CD14-positive monocyte (primary cell): ENCODE results near the gene CDH8. TPM values are rescaled to one million over a fixed set of nuclear protein-coding genes. Genes with fewer than 3 reads are reported as not detected.

Source experiments
- DNase-seq, 3 donors: peaks; one replicate each; pipeline ENCODE4 v3.0.0-alpha.2; 2011 to 2022
- H2AFZ ChIP-seq: 2 replicates; pipeline ENCODE4 v1.6.0; 2012; ENCODE audit warnings: mild to moderate bottlenecking, low read depth, low read length, inconsistent platforms; ENCODE audit not compliant: insufficient read depth, poor library complexity, severe bottlenecking
- H3K27ac ChIP-seq, 2 donors: 1 replicate in 1 of 2; 2 replicates in 1 of 2; pipeline ENCODE4 v1.5.1; 2012 to 2013; ENCODE audit warnings: low read length in 2 of 2, control low read depth in 1 of 2, inconsistent platforms in 1 of 2, low read depth in 1 of 2, mild to moderate bottlenecking in 1 of 2
- H3K27me3 ChIP-seq, 2 donors: one replicate each; pipeline versions ENCODE4 v1.6.0 to v1.6.1; 2011 to 2013; ENCODE audit warnings: low read length in 2 of 2; ENCODE audit not compliant: control insufficient read depth in 2 of 2, insufficient read depth in 2 of 2
- H3K36me3 ChIP-seq, 2 donors: replicated peaks in 1 of 2; 1 replicate in 1 of 2; 2 replicates in 1 of 2; pipeline versions ENCODE4 v1.5.1 to v1.6.1; 2012 to 2013; ENCODE audit warnings: low read length in 2 of 2, control low read depth in 1 of 2, inconsistent platforms in 1 of 2, mild to moderate bottlenecking in 1 of 2; ENCODE audit not compliant: insufficient read depth in 2 of 2, control insufficient read depth in 1 of 2
- H3K4me1 ChIP-seq, 2 donors: 1 replicate in 1 of 2; 2 replicates in 1 of 2; pipeline versions ENCODE4 v1.5.1 to v1.6.1; 2012 to 2013; ENCODE audit warnings: low read length in 2 of 2, control low read depth in 1 of 2, inconsistent platforms in 1 of 2, mild to moderate bottlenecking in 1 of 2, moderate library complexity in 1 of 2; ENCODE audit not compliant: insufficient read depth in 2 of 2, control insufficient read depth in 1 of 2
- H3K4me2 ChIP-seq: replicated peaks from 2 replicates; pipeline ENCODE3; 2012; ENCODE audit warnings: low read length, moderate library complexity, mild to moderate bottlenecking; ENCODE audit not compliant: poor library complexity, severe bottlenecking; ENCODE audit errors: extremely low read depth
- H3K4me3 ChIP-seq, 3 experiments: fragments of 200-600 bp in 1 of 3; sonication (generic) in 1 of 3; replicated peaks in 1 of 3; 1 replicate in 2 of 3; 2 replicates in 1 of 3; pipeline ENCODE4 v1.5.1; 2011 to 2013; ENCODE audit warnings: low read length in 3 of 3, mild to moderate bottlenecking in 3 of 3, control low read depth in 2 of 3, low read depth in 2 of 3, inconsistent platforms in 1 of 3, moderate library complexity in 1 of 3
- H3K79me2 ChIP-seq: 2 replicates; pipeline ENCODE4 v1.6.0; 2012; ENCODE audit warnings: mild to moderate bottlenecking, control low read depth, inconsistent platforms, low read length, moderate library complexity; ENCODE audit not compliant: insufficient read depth
- H3K9ac ChIP-seq: 2 replicates; pipeline ENCODE4 v1.6.0; 2017; ENCODE audit warnings: low read length, mild to moderate bottlenecking; ENCODE audit not compliant: insufficient read depth, poor library complexity, severe bottlenecking
- H3K9me3 ChIP-seq, 2 donors: replicated peaks in 1 of 2; 1 replicate in 1 of 2; 2 replicates in 1 of 2; pipeline versions ENCODE4 v1.5.1 to v1.6.1; 2012 to 2013; ENCODE audit warnings: low read length in 2 of 2, control low read depth in 1 of 2; ENCODE audit not compliant: control insufficient read depth in 1 of 2, insufficient read depth in 1 of 2
- H4K20me1 ChIP-seq: 2 replicates; pipeline ENCODE4 v1.6.0; 2012; ENCODE audit warnings: mild to moderate bottlenecking, low read length, control low read depth, moderate library complexity; ENCODE audit not compliant: insufficient read depth
- H3K27ac Mint-ChIP-seq, 7 donors: one replicate each; pipeline ENCODE4 v1.8.0; 2020; ENCODE audit warnings: mild to moderate bottlenecking in 7 of 7, mixed read lengths in 7 of 7, moderate library complexity in 6 of 7, inconsistent platforms in 2 of 7
- H3K27me3 Mint-ChIP-seq, 3 donors: one replicate each; pipeline ENCODE4 v1.8.0; 2021 to 2022; ENCODE audit warnings: low read depth in 3 of 3, mild to moderate bottlenecking in 3 of 3, mixed read lengths in 3 of 3, moderate library complexity in 3 of 3, inconsistent platforms in 1 of 3
- H3K36me3 Mint-ChIP-seq, 2 donors: one replicate each; pipeline ENCODE4 v1.8.0; 2020; ENCODE audit warnings: mixed read lengths in 2 of 2, inconsistent platforms in 1 of 2, mild to moderate bottlenecking in 1 of 2
- H3K4me1 Mint-ChIP-seq: one replicate; pipeline ENCODE4 v1.8.0; 2020; ENCODE audit warnings: mild to moderate bottlenecking, mixed read lengths
- H3K4me3 Mint-ChIP-seq, 2 donors: one replicate each; pipeline ENCODE4 v1.8.0; 2020; ENCODE audit warnings: mild to moderate bottlenecking in 2 of 2, mixed read lengths in 2 of 2, moderate library complexity in 1 of 2
- H3K9me3 Mint-ChIP-seq, 7 donors: one replicate each; pipeline ENCODE4 v1.8.0; 2020 to 2022; ENCODE audit warnings: mixed read lengths in 7 of 7, mild to moderate bottlenecking in 6 of 7, moderate library complexity in 6 of 7, inconsistent platforms in 2 of 7
- CTCF ChIP-seq: fragments of 200-600 bp; IDR thresholded peaks from one replicate; pipeline ENCODE4 v1.8.0; 2022; ENCODE audit warnings: antibody characterized with exemption, mild to moderate bottlenecking
- WGBS: methylation state at CpG from one replicate; pipeline ENCODE4 v1.1.5; 2013; ENCODE audit warnings: missing lambda C conversion rate; ENCODE audit not compliant: insufficient coverage; 5-methylcytosine and 5-hydroxymethylcytosine counted together
- intact Hi-C, 2 donors: fragments of 100-400 bp; cut with micrococcal nuclease; formaldehyde crosslinking; loops; one replicate each; pipeline versions ENCODE4 v1.15.0 to v1.15.1; 2023
- polyA plus RNA-seq, 3 donors: library from polyadenylated mRNA; depleted of rRNA in 1 of 3; unstranded in 2 of 3; stranded (reverse) in 1 of 3; fragments of 300-500 nt in 2 of 3; fragments of >200 nt in 1 of 3; fragmentation: Illumina TruSeq in 2 of 3; gene quantifications; 1 replicate in 2 of 3; 2 replicates in 1 of 3; pipeline ENCODE4 v1.2.3, GENCODE V29; 2012 to 2021

The CDH8 gene
- polyA plus RNA-seq, 3 donors, result not detected

- H3K36me3 ChIP-seq, result no peaks in the 10 kb centered on the region
- H3K27ac ChIP-seq, result no peak overlapping the region
- H4K20me1 ChIP-seq, result no peaks in the 10 kb centered on the region
- H3K9me3 ChIP-seq, result no peaks in the 10 kb centered on the region
- no peak overlapping the region for H3K4me3 Mint-ChIP-seq
- H3K4me1 ChIP-seq, result no peaks in the 10 kb centered on the region
- peaks cover 0 to 1% (median 0%) of the 10 kb centered on the region in 3 donors for H3K27me3 Mint-ChIP-seq
- H3K4me2 ChIP-seq, result no peak overlapping the region
- H3K4me1 Mint-ChIP-seq, result no peaks in the 10 kb centered on the region
- no peak for DNase-seq
- no peak overlapping the region for H3K4me3 ChIP-seq
- H3K9ac ChIP-seq, result no peak overlapping the region
- H2AFZ ChIP-seq, result no peak overlapping the region
- intact Hi-C loops, result no loop called here
- H3K36me3 Mint-ChIP-seq, result no peaks in the 10 kb centered on the region
- WGBS, result 100% methylated on average over 1 of the region's 8 CpGs
- H3K27ac Mint-ChIP-seq, result no peak overlapping the region
- H3K9me3 Mint-ChIP-seq, result peaks cover 0 to 3% (median 0%) of the 10 kb centered on the region in 7 donors
- H3K27me3 ChIP-seq, result no peaks in the 10 kb centered on the region
- no peaks in the 10 kb centered on the region for H3K79me2 ChIP-seq
- TF ChIP-seq CTCF, result no peak
Measured at GRCh38 chr16:62014319-62014923, 21.8 kb downstream of the CDH8 start.

GRCh38 chr16:62010186-62010585, 26.1 kb downstream of the CDH8 start:
- H3K27ac ChIP-seq, result no peak overlapping the region

More at GRCh38 chr16:62010186-62010585, 26.1 kb downstream of the CDH8 start:
- Histone ChIP-seq H4K20me1 (no peaks in the 10 kb centered on the region), H3K4me1 (no peaks in the 10 kb centered on the region), H3K9me3 (no peaks in the 10 kb centered on the region), H3K27me3 (no peaks in the 10 kb centered on the region), H3K79me2 (no peaks in the 10 kb centered on the region), H3K4me3 (no peak overlapping the region), H3K4me2 (no peak overlapping the region), H3K36me3 (no peaks in the 10 kb centered on the region), H2AFZ (no peak overlapping the region), H3K9ac (no peak overlapping the region)
- H3K27me3 Mint-ChIP-seq, result peaks cover 0 to 1% (median 0%) of the 10 kb centered on the region in 3 donors
- H3K9me3 Mint-ChIP-seq, result peaks cover 0 to 3% (median 1%) of the 10 kb centered on the region in 7 donors
- no peaks in the 10 kb centered on the region for H3K4me1 Mint-ChIP-seq
- WGBS, result 90% methylated on average over 2 of the region's 4 CpGs
- DNase-seq, result no peak
- H3K27ac Mint-ChIP-seq, result no peak overlapping the region
- H3K36me3 Mint-ChIP-seq, result no peaks in the 10 kb centered on the region
- no peak for TF ChIP-seq CTCF
- no peak overlapping the region for H3K4me3 Mint-ChIP-seq
- intact Hi-C loops, result no loop called here
